HepG2 (cell line): ENCODE data around the gene KCNJ4. TPM values are rescaled to one million over a fixed set of nuclear protein-coding genes. Genes with fewer than 3 reads are reported as not detected.

Experiments
- ATAC-seq: fragments of 200-7000 bp; cut with Tn5 transposase; 3 replicates; pipeline ENCODE4 v1.9.1; 2020; ENCODE audit warnings: mild to moderate bottlenecking, moderate library complexity
- BruUV-seq: library from RNA; stranded (reverse); fragments of 400-500 nt; replicated peaks from 2 replicates; lab custom pipeline; 2021; lab: Mats Ljungman, UMichigan
- CTCF ChIA-PET: fragments of 300-600 bp; formaldehyde crosslinking; extraction: SDS; loops from one replicate; lab custom pipeline; 2021; ENCODE audit warnings: low total read pairs, inconsistent platforms, low intra/inter-chr PET ratio; lab: Yijun Ruan, JAX
- POLR2A ChIA-PET: fragments of 350-600 bp; sonication (Branson Sonifier 250); formaldehyde crosslinking; loops from one replicate; lab custom pipeline; 2020; ENCODE audit warnings: antibody characterized with exemption, inconsistent platforms; lab: Yijun Ruan, JAX
- DNase-seq: peaks from one replicate; pipeline ENCODE4 v3.0.0-alpha.2; 2015; ENCODE audit warnings: low spot score
- FAIRE-seq: peaks from 3 replicates; lab custom pipeline; 2011; peaks lifted over from hg19 to GRCh38; lab: Jason Lieb, UNC
- H2AFZ ChIP-seq: one replicate; pipeline ENCODE4 v1.6.1; 2011; ENCODE audit warnings: low read length, inconsistent platforms
- H3K27ac ChIP-seq: fragments of 300-600 bp; 3 replicates; pipeline ENCODE4 v1.8.0; 2011; ENCODE audit warnings: mixed run types, mild to moderate bottlenecking, mixed read lengths, low read length, inconsistent platforms; ENCODE audit not compliant: insufficient read depth; ENCODE audit errors: extremely low read length
- H3K27me3 ChIP-seq, 2 experiments: fragments of 200-600 bp in 1 of 2; 2 replicates in 1 of 2; 3 replicates in 1 of 2; pipeline versions ENCODE4 v1.6.0 to v1.8.0; 2011; ENCODE audit warnings: low read length in 2 of 2, mild to moderate bottlenecking in 2 of 2, moderate library complexity in 2 of 2, inconsistent platforms in 1 of 2; ENCODE audit not compliant: insufficient read depth in 2 of 2, control insufficient read depth in 1 of 2
- H3K36me3 ChIP-seq, 2 experiments: fragments of 200-600 bp in 1 of 2; replicated peaks in 1 of 2; 2 replicates in 1 of 2; 3 replicates in 1 of 2; pipeline versions ENCODE4 v1.5.1 to v1.8.0; 2011; ENCODE audit warnings: low read length in 2 of 2, inconsistent platforms in 1 of 2; ENCODE audit not compliant: insufficient read depth in 2 of 2, control insufficient read depth in 1 of 2
- H3K4me1 ChIP-seq: 2 replicates; pipeline ENCODE4 v1.5.1; 2012; ENCODE audit warnings: low read length, inconsistent platforms; ENCODE audit not compliant: insufficient read depth
- H3K4me2 ChIP-seq: 2 replicates; pipeline ENCODE4 v1.6.0; 2011; ENCODE audit warnings: low read depth, low read length, inconsistent platforms
- H3K4me3 ChIP-seq, 3 experiments: fragments of 200-600 bp in 1 of 3; sonication (generic), shearing (Covaris generic) in 1 of 3; replicated peaks in 1 of 3; 2 replicates each; pipeline ENCODE4 v1.5.1; 2011 to 2016; ENCODE audit warnings: low read length in 3 of 3, inconsistent platforms in 2 of 3, low read depth in 2 of 3, mild to moderate bottlenecking in 2 of 3, control low read depth in 1 of 3, mixed read lengths in 1 of 3; ENCODE audit not compliant: insufficient read depth in 1 of 3
- H3K79me2 ChIP-seq: one replicate; pipeline ENCODE4 v1.6.1; 2011; ENCODE audit warnings: low read length, inconsistent platforms; ENCODE audit not compliant: insufficient read depth
- H3K9ac ChIP-seq: 2 replicates; pipeline ENCODE4 v1.6.0; 2011; ENCODE audit warnings: mild to moderate bottlenecking, low read depth, low read length, inconsistent platforms; ENCODE audit not compliant: insufficient read depth
- H3K9me3 ChIP-seq: 2 replicates; pipeline ENCODE4 v1.5.1; 2012; ENCODE audit warnings: mild to moderate bottlenecking, low read length
- H4K20me1 ChIP-seq: 2 replicates; pipeline ENCODE4 v1.6.0; 2011; ENCODE audit warnings: inconsistent platforms, mild to moderate bottlenecking, low read length, moderate library complexity; ENCODE audit not compliant: insufficient read depth
- ATF1 ChIP-seq: IDR thresholded peaks from 2 replicates; pipeline ENCODE4 v1.6.1; 2016; ENCODE audit warnings: mild to moderate bottlenecking, control low read depth
- E2F2 ChIP-seq: sonication (generic); formaldehyde crosslinking; IDR thresholded peaks from 2 replicates; pipeline ENCODE4 v1.4.0; 2020; ENCODE audit warnings: missing genetic modification reagents, borderline replicate concordance
- ONECUT2 ChIP-seq: sonication (generic); formaldehyde crosslinking; IDR thresholded peaks from 2 replicates; pipeline ENCODE4 v1.4.0; 2020; ENCODE audit warnings: missing genetic modification reagents
- ZFP41 ChIP-seq: sonication (generic); formaldehyde crosslinking; IDR thresholded peaks from 2 replicates; pipeline ENCODE4 v1.4.0; 2020; ENCODE audit warnings: mild to moderate bottlenecking, missing genetic modification reagents, borderline replicate concordance
- ZNF367 ChIP-seq: sonication (generic); formaldehyde crosslinking; IDR thresholded peaks from 2 replicates; pipeline ENCODE4 v1.4.0; 2020; ENCODE audit warnings: missing genetic modification reagents, borderline replicate concordance
- ZNF75D ChIP-seq: sonication (generic); formaldehyde crosslinking; IDR thresholded peaks from 2 replicates; pipeline ENCODE4 v1.8.1; 2023; ENCODE audit warnings: missing genetic modification reagents, mild to moderate bottlenecking, borderline replicate concordance
- WGBS: methylation state at CpG from one replicate; pipeline ENCODE4 v1.1.6; 2017; ENCODE audit warnings: low lambda C conversion rate; 5-methylcytosine and 5-hydroxymethylcytosine counted together
- in situ Hi-C: cut with HindIII; loops from 2 replicates; pipeline ENCODE4 v1.10.0; 2017; ENCODE audit warnings: low pct_unique_long_range_greater_than_20kb; ENCODE audit not compliant: extremely low pct_ligation_motif_present
- intact Hi-C: fragments of 100-400 bp; cut with micrococcal nuclease; formaldehyde crosslinking; loops from one replicate; pipeline ENCODE4 v1.10.0; 2022; ENCODE audit not compliant: unreplicated experiment
- polyA plus RNA-seq, 8 experiments: library from polyadenylated mRNA; depleted of rRNA in 3 of 8; stranded (reverse) in 7 of 8; unstranded in 1 of 8; fragments of >200 nt; fragmentation: Illumina TruSeq in 4 of 8; extraction: Trizol in 4 of 8; gene quantifications; 2 replicates each; pipeline versions ENCODE4 v1.2.1 to v1.2.3, GENCODE V29; 2011 to 2016; ENCODE audit warnings: low read depth in 4 of 8, missing spikeins in 1 of 8, mixed read lengths in 1 of 8; ENCODE audit not compliant: insufficient read depth in 1 of 8
- total RNA-seq, 5 experiments: library from RNA; depleted of rRNA; stranded (reverse); fragments of >200 nt; fragmentation: Illumina TruSeq; extraction: Trizol; gene quantifications; 2 replicates each; pipeline ENCODE4 v1.2.3, GENCODE V29; 2016; ENCODE audit warnings: low read depth in 1 of 5

KCNJ4 gene
- total and polyA plus RNA-seq, 2 of the 13 experiments (the other 11 are each of a cell fraction or from before 2014, with no cell fraction given), result not detected

- TF ChIP-seq ATF1 (CRISPR knock-in tag), result no peak
- no peak for TF ChIP-seq ZFP41 (CRISPR knock-in tag)
- no peak for TF ChIP-seq E2F2 (CRISPR knock-in tag)
- TF ChIP-seq ZNF367 (CRISPR knock-in tag), result no peak
- no peak for TF ChIP-seq ZNF75D (CRISPR knock-in tag)
Measured at GRCh38 chr22:38477585-38477984, 22.6 kb upstream of the KCNJ4 start (continued).

GRCh38 chr22:38474003-38474607 is 19.1 kb upstream of the KCNJ4 start:
- no peak overlapping the region for H2AFZ ChIP-seq
- DNase-seq (no peak), ATAC-seq (no peak), FAIRE-seq (no peak)
- no peaks in the 10 kb centered on the region for H3K79me2 ChIP-seq
- no peaks in the 10 kb centered on the region for H4K20me1 ChIP-seq
- BruUV-seq, result no TSS peak
- H3K27ac ChIP-seq, result no peak overlapping the region
- no peak overlapping the region for H3K9ac ChIP-seq
- no peaks in the 10 kb centered on the region for H3K36me3 ChIP-seq
- in situ Hi-C loops, result no loop called here
- H3K4me3 ChIP-seq, result no peak overlapping the region
- H3K4me1 ChIP-seq, result peaks cover 16% of the 10 kb centered on the region
- POLR2A ChIA-PET, result no interaction called here
- no peaks in the 10 kb centered on the region for H3K27me3 ChIP-seq
- TF ChIP-seq ONECUT2 (CRISPR knock-in tag), result no peak
- TF ChIP-seq, all 625 proteins: peak for 0
- Histone ChIP-seq H3K9me3 (no peaks in the 10 kb centered on the region), H3K4me2 (no peak overlapping the region)
- intact Hi-C loops, result no loop called here
- WGBS, result 87% methylated on average over 9 of the region's 10 CpGs
- CTCF ChIA-PET, result no interaction called here
